Non-pigmented ciliary epithelial cell (primary cell): ENCODE data around the gene ZC3H18.
A peak's percentile ranks its signal among the peaks of the same experiment; 100 is the strongest.

Experiments
- DNase-seq: peaks from one replicate; pipeline ENCODE4 v3.0.0-alpha.2; 2010; ENCODE audit warnings: low read depth

The ZC3H18 gene

DNA sequence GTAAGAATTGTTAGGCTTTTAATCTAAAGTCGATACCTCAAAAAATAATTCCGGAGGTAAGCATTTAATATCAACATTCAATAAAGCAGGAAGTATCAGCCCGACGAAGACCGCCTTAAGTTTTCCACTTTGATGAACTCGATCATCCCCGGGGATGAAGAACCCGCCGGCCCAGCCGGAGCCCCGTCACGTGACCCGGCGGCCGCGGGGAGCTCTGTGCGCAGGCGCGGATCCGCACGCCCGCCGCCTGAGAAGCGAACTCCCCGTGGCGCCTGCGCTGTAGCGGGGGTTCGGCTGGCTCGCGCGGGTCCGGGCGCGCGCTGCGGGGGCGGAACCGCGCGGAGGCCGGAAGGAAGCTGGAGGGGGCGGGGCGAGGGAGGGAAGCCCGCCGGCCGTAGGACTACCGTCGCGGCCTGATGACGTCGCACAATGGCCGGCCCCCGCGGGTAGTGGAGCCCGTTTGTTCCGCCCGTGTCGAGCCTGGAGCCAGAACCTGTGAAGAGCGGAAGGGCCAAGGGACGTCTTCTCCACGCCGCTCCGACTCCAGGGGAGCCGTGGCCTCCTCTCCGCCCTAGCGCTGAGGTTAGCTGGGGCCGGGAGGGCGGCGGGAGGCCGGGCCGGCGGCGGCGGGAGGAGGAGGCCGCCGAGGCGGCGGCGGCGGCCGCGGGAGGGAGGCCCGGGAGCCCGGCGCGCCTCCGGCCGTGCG lies at the start of gene ZC3H18:
Gene ZC3H18 (plus strand): TSS at position 419 of the 706 bp plus-strand sequence. CDS start 6,721 bp downstream, outside the sequence.
- DNase-seq = peak; percentile 45

GRCh38 chr16:88521674-88522073 lies 48.5 kb upstream of the ZC3H18 start:
- DNase-seq = no peak

DNA sequence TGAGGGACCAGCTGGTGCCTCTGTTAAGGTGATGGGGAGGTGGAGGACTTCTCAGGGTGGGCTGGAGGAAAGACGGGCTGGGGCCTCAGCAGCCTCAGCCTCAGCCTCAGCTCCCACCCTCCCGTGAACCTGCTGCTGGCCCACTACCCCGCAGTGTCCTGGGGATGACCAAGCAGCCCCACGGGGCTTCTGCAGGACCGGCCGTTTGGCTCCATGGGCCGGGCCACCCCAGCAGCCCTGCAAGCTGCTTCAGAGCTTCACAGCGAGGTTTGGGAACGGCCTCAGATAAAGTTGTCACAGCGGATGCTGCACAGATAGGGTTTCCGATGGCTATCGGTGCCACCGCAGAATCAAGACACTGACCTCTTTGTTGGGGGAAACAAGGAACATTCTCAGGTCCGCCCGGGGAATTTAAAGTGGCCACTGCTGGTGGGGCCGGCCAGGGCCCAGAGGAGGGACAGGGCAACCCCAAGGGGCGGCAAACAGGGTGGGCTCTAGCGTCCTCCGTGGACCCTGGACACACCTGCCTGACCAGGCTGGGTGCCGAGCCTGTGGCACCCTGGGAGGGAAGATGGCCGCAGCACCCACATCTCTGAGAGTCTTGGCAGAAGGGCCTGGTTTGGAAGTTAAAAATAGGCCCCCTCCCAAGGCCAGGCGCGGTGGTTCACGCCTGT lies 47.8 kb upstream of the ZC3H18 start:
- DNase-seq = no peak

DNA sequence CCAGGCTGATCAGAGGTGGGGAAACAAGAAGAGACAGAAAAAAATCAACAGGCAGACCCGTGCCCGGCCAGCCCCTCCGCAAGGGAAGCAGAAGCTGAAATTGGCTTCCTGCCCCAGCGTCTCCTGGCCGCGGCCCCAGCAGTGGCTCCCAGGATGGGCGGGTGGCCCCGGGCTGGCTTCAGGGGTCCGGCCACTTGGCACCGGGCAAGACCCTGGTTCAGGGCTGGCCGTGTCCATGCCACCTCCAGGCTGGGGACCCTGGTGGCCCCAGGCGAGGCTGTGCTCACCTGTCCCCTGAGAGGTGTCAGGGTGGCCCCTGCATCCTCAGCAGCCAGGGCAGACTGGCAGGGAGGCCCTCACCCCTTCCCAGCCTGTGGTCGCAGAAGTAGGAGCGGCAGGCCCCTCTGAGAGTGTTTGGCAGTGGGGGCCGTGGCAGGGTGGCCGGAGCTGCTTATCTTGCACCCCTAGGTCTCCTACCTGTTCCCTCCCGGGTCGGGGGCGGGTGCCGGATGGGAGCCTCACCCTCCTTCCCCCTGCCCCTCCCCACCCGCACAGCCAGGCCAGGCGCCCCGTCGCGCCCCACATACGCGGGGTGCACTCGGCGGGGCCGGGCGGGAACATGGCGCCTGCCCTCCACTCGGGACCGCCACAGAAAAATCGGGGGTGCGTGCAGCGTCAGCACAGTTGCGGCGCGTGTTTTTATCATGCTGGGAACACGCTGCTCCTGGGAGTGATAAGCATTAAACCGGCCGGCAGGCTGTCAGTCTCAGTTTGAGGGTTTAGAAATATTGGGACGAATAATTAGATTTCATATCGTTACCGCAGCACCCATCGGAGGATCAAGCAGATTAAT lies 46.7 kb upstream of the ZC3H18 start:
- DNase-seq = no peak

DNA sequence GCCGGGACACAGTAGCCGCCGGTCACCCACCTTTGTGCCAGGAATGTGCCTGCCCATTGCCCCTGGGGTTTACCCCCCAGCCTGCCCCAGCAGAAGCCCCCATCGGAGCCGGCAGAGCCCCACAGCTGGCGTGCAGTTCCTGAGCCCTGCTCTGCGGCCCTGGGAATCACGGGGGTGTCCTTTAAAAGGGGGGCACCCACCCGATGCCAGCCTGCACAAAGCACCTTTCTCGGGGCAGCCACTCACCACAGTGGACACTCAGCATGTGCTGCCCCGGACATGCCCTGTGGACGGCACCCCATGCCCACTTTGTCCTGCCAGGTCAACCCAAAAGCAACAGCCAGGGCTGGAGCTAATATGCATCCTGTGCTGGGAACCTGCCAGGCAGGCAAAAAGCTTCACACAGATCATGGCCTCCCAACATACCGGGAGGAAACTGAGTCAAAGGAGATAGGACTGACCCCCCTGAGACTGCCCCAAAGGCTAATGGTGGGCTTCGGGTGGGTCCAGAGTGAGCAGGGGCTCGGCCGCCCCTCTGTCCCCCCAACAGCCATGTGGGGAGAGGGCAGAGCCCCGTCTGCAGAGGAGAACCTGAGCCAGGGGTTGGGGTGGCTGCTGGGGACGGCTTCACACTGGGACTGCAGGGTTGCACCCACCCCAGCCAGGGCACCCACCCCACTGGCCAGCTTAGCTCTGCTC lies 45.8 kb upstream of the ZC3H18 start:
- DNase-seq = no peak

- no peak for DNase-seq
Observed at GRCh38 chr16:88524973-88525662, 45.1 kb upstream of the ZC3H18 start.

DNA sequence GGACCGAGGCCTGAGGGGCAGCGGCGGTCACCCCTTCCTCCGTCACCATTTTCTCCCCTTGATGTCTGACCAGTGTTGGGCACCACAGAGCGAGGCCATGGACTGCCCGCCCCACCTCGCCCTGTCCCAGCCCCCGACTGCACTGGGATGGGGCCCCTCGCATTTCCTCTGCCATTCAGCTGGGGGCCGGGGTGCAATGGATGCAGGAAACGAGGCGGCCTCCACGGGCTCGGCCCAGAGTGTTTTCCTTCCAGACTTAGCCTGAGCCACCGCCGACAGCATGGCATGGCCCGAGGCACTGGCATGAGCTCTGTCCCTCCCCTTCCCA lies 44.6 kb upstream of the ZC3H18 start:
- no peak for DNase-seq

DNA sequence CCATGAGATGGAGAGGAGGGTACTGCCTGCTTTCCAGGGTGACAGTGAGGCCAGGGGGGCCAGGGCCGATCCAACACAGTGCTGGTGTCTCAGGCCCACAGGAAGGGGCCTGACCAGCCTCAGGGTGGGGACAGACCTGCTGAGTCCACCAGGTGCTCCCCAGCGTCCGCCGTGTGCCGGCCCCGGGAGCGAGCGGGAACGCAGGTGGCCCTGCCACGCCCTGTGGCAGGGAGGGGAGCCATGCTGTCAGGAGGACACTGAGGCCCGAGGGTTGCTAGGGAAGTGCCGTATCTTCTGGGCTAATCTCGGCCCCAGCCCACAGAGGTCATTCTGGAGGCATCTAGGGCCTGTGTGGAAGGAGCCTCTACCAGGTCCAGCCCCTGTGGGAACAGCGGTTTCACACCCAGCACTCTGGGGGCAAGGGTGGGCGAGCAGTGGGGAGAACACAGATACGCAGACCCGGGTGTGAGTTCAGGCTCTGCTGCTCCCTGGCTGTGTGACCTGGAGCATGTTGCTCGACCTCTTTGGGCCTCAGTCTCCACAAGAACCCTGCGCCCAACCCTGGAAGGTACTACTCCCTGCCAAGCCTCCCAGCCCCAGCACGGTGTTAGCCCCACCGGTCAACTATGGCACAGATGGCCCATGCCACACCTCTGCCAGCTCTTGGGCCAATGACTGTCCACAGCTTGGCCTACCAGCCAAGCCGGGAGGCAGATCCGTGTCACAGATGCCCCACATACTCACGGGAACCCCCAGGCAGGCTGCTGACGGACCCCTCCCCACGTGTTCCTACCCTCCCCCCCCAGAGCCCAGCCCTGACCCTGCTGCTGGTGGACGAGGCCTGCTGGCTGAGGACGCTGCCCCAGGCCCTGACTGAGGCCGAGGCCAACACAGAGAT lies 43.9 kb upstream of the ZC3H18 start:
- no peak for DNase-seq

DNA sequence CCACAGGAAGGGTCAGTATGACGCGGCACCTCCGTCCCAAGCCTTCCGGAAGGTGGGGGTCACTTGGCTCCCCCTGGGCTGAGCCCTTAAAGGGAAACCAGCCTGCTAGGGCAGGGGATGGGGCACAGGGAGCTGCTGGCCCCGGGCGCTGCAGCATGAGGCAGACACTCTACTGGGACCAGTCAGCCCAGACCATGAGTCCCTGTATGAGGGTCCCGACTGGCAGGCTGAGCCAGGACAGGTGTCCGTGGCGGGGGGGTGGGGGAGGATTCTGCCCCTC lies 43.4 kb upstream of the ZC3H18 start:
- no peak for DNase-seq

DNA sequence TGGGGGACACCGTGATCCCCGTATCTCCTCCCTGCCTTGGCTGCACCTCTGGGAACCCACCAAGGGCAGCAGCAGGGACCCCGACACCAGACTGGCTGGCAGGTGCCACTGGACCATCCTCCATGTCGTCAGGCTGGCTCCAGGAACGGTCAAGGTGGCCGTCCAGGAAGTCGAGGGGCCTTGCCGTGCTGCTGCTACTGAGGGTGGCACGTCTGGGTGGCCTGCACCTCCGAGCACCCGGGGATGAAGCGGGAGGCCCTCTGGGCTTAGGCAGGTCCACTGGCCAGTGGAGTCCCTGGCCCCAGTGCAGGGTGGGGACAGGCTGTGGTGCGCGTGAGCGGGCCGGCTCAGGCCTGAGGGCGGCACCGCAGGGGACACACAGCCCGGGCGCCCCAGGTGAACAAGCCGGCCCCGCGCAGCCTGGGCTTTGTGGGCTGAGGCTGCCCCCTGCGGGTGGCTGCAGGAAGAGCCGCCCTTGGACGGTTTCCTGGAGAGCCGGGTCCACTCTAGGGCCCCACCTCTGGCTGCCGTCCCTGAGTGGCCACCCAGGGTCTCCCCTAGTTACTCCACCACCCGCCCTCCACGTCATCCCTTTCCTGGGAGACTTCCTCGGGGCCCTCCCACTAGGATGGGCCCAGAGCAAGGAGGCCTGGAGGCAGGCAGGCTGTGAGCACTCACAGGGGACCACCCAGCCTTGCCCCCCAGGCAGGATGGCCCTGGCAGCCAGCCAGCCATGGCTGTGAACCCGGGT lies 42.8 kb upstream of the ZC3H18 start:
- no peak for DNase-seq

DNA sequence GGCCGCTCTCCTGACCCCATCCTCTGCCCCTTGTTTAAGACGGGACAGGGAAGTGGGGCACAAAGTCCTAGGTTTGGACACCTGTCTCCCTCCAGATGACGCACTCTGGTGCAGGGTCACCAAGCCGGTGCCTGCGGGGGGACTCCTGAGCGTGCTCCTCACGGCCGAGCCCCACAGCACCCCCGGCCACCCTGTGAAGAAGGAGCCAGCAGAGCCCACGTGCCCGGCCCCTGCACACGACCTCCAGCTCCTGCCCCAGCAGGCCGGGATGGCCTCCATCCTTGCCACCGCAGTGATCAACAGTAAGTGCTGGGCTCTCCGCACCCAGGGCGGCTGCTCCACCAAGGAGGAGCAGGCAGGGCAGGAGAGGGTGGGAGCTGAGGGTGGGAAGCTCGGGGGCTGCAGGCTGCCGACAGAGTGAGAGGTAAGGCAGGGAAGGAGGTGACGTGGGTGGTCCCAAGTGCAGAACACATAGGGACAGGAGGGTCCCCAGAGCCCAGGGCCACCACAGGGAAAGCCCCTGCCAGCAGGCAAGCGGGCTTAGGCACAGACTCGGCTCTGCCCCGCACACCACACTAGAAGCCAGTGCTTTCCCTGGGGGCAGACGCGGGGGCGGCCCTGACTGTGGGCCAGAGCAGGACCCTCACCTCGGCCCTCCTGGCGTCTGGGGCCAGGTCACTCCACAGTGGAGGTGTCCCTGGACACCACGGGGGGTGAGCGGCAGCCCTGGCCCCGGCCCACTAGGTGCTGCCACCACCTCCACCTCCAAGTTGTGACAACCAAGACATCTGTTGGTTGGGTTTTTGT lies 42.1 kb upstream of the ZC3H18 start:
- no peak for DNase-seq

DNA sequence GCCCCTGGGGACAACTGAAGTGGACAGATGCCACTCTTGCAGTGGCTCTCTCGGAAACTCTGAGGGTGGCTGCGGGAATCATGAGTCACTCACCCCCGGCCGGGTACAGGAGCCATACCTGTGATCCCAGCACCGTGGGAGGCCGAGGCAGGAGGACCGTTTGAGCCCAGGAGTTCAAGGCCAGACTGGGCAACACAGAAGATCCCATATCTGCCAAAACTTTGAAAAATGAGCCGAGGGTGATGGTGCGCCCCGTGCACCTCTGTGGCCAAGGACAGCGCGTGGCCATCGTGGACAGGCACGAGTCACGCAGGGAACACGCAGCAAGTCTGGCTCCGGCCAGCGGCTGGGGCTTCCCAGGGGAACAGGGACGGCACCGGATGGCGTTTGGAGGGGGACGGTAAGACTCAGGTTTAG lies 41.3 kb upstream of the ZC3H18 start:
- no peak for DNase-seq

DNA sequence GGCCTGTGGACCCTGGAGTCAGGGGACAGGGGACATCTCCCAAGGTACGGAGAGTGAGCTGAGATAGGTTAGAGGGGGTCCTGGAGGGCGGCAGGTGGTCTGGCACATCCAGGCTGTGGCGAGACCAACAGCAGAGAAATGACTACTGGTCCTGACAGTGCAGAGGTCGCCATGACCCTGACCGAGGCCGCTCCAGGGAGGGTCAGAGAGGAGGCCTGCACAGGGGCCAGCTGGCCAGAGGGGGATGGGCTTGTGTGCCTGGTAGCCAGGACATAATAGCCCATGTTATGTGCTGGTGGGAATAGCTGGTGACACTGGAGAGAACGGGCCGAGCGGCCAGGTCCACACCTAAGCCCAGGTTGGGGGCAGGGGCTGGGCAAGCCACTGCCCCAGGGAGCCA lies 40.6 kb upstream of the ZC3H18 start:
- no peak for DNase-seq

DNA sequence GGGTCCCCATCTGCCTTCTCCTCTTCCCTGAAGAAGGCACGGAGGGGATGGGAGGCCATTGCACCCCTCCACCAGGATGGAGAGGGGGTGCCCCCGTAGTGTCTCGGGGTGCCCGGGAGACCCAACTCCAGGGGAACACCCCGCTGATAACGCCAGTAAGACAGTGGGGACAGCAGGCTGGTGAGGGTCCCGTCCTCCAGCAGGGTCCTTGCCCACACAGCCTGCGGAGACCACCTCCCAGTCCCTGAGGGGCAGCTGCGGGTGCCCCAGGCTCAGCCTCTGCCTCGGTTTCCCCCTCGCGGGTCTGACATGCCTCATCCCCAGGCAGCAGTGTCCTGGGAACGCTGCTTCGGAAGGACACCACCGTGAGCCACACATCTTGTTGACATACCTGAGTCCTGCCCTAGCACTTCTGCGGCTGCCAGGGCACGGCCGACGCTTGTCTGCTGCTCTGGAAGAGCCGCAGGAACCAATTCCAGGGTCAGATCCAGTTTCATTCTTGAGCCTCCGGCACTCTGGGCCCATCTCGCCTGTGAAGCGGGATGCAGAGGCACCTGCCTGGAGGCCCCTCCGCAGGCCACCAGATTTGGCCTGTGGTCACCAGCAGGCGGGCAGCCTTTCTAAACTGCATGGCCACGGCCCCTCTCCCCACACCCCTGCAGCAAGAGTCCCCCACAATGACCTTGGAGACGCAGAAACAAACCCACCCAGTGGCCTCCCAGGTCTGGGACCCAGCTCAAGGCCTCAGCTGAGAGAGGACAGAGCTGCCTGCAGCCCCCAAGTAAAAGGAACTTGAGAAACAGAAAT lies 39.9 kb upstream of the ZC3H18 start:
- DNase-seq = no peak

GRCh38 chr16:88530858-88531203 lies 39.4 kb upstream of the ZC3H18 start:
- no peak for DNase-seq

GRCh38 chr16:88531346-88531745 lies 38.9 kb upstream of the ZC3H18 start:
- no peak for DNase-seq

GRCh38 chr16:88531931-88532433 lies 38.2 kb upstream of the ZC3H18 start:
- DNase-seq = no peak

- no peak for DNase-seq
Observed at GRCh38 chr16:88532434-88533241, 37.6 kb upstream of the ZC3H18 start.
